ENCODE measurements around the gene PSME2.

GRCh38 chr14:24136684-24137528 lies 9.5 kb downstream of the PSME2 start:
- TF ChIP-seq CTCF (IDR thresholded peaks at IDR 0.05) (no peak), REST (IDR thresholded peaks at IDR 0.05; ENCODE audit: insufficient read depth in 1 of 2, low read depth in 2 of 2, low read length in 1 of 2) (no peak), POLR2AphosphoS5 (IDR thresholded peaks at IDR 0.05; ENCODE audit: low read depth, low read length) (no peak)
